Heart left ventricle (tissue), 13 donors: ENCODE results near the gene SEPTIN11.

Experiments used
- POLR2A ChIP-seq, 2 donors: fragments of 450-650 bp; IDR thresholded peaks; one replicate each; pipeline ENCODE4 v1.6.1; 2017; ENCODE audit warnings: antibody characterized with exemption in 2 of 2, mild to moderate bottlenecking in 2 of 2, moderate library complexity in 2 of 2
- TF ChIP-seq, protein P1 (sequence below), 12 donors: fragments of 200-600 bp; sonication (generic) in 4 of 12; IDR thresholded peaks; one replicate each; pipeline versions ENCODE4 v1.5.0 to v1.8.0; 2018 to 2022; ENCODE audit warnings: antibody characterized with exemption in 12 of 12, mild to moderate bottlenecking in 5 of 12
- donor health status: ischemic (EF 13 %, LVEDD 7.1; RV severe dilation, severe dysfunction).
- donor health status: DM: no; HTN: yes; CAD: no.
- donor health status: DM: no; HTN: no; CAD: no.
- donor health status: ischemic (EF 25% LVEDD 6.9; RV normal size, moderate dysfunction).
- donor health status: ischemic (EF 25% LVEDD 5.7; RV mildly dilated, moderate dysfunction).
- donor health status: ischemic (EF 35%, LVEDD 5.7; RV mildly dilated, moderate dysfunction).
- donor health status: nonischemic (EF 11% LVEDD 7.7; RV severe dilation, severe dysfunction).
- donor health status: DM: yes; HTN: yes; CAD: no.
- donor health status: PGD.
- donor health status: ischemic (EF 29% LVEDD 5.4; RV normal size, mild dysfunction).
- donor health status: nonischemic (EF 23%, LVEDD 6.1; RV moderate dilation, normal function).

GRCh38 chr4:76960014-76960413 lies 10.5 kb downstream of the SEPTIN11 start:
- no peak for TF ChIP-seq POLR2A (IDR thresholded peaks at IDR 0.05)
- TF ChIP-seq, protein P1, sequence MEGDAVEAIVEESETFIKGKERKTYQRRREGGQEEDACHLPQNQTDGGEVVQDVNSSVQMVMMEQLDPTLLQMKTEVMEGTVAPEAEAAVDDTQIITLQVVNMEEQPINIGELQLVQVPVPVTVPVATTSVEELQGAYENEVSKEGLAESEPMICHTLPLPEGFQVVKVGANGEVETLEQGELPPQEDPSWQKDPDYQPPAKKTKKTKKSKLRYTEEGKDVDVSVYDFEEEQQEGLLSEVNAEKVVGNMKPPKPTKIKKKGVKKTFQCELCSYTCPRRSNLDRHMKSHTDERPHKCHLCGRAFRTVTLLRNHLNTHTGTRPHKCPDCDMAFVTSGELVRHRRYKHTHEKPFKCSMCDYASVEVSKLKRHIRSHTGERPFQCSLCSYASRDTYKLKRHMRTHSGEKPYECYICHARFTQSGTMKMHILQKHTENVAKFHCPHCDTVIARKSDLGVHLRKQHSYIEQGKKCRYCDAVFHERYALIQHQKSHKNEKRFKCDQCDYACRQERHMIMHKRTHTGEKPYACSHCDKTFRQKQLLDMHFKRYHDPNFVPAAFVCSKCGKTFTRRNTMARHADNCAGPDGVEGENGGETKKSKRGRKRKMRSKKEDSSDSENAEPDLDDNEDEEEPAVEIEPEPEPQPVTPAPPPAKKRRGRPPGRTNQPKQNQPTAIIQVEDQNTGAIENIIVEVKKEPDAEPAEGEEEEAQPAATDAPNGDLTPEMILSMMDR (IDR thresholded peaks at IDR 0.05): no peak
